Smooth muscle cell of bladder (primary cell): ENCODE results near the gene CNPY4. TPM values are rescaled to one million over a fixed set of nuclear protein-coding genes. Genes with fewer than 3 reads are reported as not detected.

Source experiments
- total RNA-seq: library from RNA; depleted of rRNA; stranded (reverse); fragments of >200 nt; gene quantifications from 2 replicates; pipeline ENCODE4 v1.2.3, GENCODE V29; 2014

Gene CNPY4
- total RNA-seq, result 35.8 and 61.8 TPM in 2 replicates

DNA sequence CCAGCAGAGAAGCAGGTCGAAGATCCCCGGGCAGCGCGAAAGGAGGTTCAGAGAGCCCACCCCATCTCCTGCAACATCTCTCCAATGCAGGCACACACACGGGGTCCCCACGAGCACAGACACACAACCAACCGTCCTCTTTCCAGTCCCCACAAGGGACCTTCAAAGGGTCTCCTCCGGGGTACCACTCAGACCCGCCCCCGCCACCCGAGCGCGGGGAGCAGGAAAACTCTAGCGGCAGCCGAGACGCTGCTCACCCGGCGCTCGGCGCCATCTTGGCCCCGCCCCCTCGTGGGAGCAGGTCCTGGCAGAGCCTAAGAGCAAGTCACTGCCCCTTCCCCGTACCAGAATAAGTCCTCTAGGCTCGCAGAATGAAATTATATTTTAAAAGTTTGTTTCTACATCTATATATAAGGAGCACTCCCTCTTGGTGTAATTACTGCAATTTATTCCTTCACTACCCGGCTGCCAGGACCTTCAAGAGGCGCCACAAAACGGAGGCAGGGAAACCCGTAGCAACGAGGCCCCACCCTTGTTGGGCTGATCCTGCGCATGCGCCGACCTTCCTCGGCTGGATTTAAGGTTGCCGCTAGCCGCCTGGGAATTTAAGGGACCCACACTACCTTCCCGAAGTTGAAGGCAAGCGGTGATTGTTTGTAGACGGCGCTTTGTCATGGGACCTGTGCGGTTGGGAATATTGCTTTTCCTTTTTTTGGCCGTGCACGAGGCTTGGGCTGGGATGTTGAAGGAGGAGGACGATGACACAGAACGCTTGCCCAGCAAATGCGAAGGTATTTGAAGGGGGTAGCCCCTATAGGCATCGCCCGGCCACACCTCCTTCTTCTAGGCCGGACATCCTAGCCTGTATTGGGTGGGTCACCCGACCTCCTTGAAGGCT lies at the start of gene CNPY4, which contains the start of gene TAF6:
Gene CNPY4 (plus strand): TSS at position 563 of the 898 bp plus-strand sequence. CDS start 111 bp downstream, at position 674.
Gene TAF6 (minus strand): TSS at position 287 of the 898 bp plus-strand sequence. CDS start 5,149 bp downstream, outside the sequence.

GRCh38 chr7:100081535-100082102 lies 37.8 kb upstream of the CNPY4 start, which contains the start of gene ZNF3:
Gene ZNF3, minus strand, starts transcription at chr7:100081723. Its CDS starts 4,366 bp downstream, at chr7:100077357.

DNA sequence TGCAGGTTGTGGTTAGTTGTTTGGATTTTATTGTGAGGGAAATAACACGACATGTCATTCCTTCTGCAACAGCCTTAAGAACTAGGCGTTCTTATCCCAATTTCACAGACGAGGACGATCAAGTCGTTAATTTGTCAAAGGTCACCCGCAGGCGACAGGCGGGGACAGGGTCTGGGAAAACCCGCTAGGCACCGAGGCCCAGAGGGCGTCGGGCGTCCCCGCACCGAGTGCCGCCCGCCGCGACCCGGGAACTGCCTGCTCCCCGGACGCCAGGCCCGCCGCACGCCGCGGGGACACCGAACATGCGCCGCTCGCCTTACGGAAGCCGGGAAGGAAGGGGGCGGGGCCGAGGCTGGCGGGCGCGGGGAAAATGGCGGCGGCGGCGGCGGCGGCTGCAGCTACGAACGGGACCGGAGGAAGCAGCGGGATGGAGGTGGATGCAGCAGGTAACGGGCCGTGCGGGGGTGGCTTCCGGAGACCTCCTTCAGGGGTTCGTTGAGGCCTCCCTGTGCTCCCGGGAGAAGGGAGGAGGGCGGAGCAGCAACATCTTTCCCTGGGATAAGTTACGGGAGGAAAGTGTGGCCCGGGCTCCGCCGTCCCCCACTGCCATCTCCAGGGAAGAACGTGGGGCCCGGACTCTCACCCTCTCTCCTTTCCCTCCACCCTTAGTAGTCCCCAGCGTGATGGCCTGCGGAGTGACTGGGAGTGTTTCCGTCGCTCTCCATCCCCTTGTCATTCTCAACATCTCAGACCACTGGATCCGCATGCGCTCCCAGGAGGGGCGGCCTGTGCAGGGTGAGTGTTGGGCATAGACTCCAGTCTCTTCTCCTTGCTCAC lies 30.6 kb upstream of the CNPY4 start, which contains the start of gene COPS6:
Gene COPS6 (plus strand): TSS at position 349 of the 837 bp plus-strand sequence. CDS start 22 bp downstream, at position 371.

GRCh38 chr7:100101016-100101862 lies 18.2 kb upstream of the CNPY4 start, which contains the start of the genes AP4M1 and MCM7:
Gene AP4M1, plus strand, starts transcription at chr7:100101643. Its CDS starts 72 bp downstream, at chr7:100101715.
Gene MCM7, minus strand, starts transcription at chr7:100101397. Its CDS starts 103 bp downstream, at chr7:100101294.

GRCh38 chr7:100126931-100127865 lies 7.8 kb downstream of the CNPY4 start, which contains the start of gene MBLAC1:
Gene MBLAC1, plus strand, starts transcription at chr7:100126967. Its CDS starts 429 bp downstream, at chr7:100127396.

DNA sequence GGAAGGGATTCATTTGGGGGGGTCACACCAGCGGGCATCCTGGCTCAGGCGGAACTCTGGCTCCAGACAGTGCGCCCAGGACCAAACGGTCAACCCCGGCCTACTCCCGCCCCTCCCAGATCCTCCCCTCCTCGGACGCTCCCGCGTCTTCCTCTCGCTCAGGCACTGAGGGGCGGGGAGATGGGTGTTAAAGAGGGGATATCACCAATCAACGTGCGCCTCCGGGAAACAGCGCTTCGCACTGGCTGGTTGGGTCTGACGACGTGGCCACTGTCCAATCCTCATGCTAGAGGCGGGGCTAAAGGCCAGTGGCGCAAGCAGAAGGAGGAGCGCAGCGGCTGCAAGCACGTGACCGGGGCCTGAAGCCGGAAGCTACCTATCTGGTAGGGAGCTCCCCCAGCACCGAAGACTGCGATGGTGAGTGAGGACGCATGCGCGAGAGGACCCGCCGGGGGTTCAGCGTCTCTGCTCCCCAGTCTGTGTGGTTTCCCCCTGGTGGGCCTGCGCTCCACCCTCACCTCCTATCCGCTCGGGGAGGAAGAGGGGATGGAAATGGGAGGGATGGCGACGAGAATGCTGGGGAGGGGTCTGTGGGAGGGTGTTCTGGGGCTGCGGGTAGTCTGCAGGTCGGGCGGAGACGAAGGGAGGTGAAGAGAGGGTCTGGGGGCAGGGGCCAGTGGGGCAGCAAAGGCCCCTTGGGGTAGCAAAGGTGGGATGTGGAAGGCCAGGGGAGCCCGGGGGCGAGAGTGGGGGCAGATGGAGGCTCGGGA lies 29.3 kb downstream of the CNPY4 start, which contains the start of gene LAMTOR4:
Gene LAMTOR4 (plus strand): TSS at position 360 of the 770 bp plus-strand sequence. CDS start 55 bp downstream, at position 415.

GRCh38 chr7:100158229-100159098 lies 39.0 kb downstream of the CNPY4 start, which contains the start of gene TRAPPC14:
Gene TRAPPC14, minus strand, starts transcription at chr7:100158723. Its CDS starts 224 bp downstream, at chr7:100158499.

Other genes starting within 250 kb of the CNPY4 start
- gene OR2AE1, start 242.6 kb upstream of the CNPY4 start, total RNA-seq, result 0.18 and 0.43 TPM in 2 replicates
- gene TRIM4, start 200.1 kb upstream of the CNPY4 start, total RNA-seq, result 24.5 and 34.3 TPM in 2 replicates
- under 0.01 and 0.09 TPM in 2 replicates for gene GJC3, start 190.0 kb upstream of the CNPY4 start, total RNA-seq
- 0.09 TPM in 1 of 2 replicates, not detected in the other for gene AZGP1, start 143.6 kb upstream of the CNPY4 start, total RNA-seq
- 32.1 and 42.8 TPM in 2 replicates for gene ZKSCAN1, start 104.0 kb upstream of the CNPY4 start, total RNA-seq
- gene ZSCAN21, start 69.9 kb upstream of the CNPY4 start, total RNA-seq, result 6.5 and 12.2 TPM in 2 replicates
- 24.7 and 28.8 TPM in 2 replicates for gene ZNF3, start 37.9 kb upstream of the CNPY4 start, total RNA-seq
- 133 and 170 TPM in 2 replicates for gene COPS6, start 30.7 kb upstream of the CNPY4 start, total RNA-seq
- 18.2 and 18.8 TPM in 2 replicates for gene MCM7, start 18.2 kb upstream of the CNPY4 start, total RNA-seq
- 22.0 and 29.0 TPM in 2 replicates for gene AP4M1, start 18.0 kb upstream of the CNPY4 start, total RNA-seq
- 21.8 and 27.4 TPM in 2 replicates for gene TAF6, start 276 bp upstream of the CNPY4 start, total RNA-seq
- gene MBLAC1, start 7.3 kb downstream of the CNPY4 start, total RNA-seq, result 2.4 and 2.5 TPM in 2 replicates
- gene LAMTOR4, start 29.3 kb downstream of the CNPY4 start, total RNA-seq, result 90.4 and 133 TPM in 2 replicates
- 5.8 and 10.4 TPM in 2 replicates for gene TRAPPC14, start 39.1 kb downstream of the CNPY4 start, total RNA-seq
- 1.8 and 2.4 TPM in 2 replicates for gene GAL3ST4, start 49.0 kb downstream of the CNPY4 start, total RNA-seq
- 0.85 and 1.1 TPM in 2 replicates for gene GPC2, start 57.7 kb downstream of the CNPY4 start, total RNA-seq
- gene STAG3, start 58.3 kb downstream of the CNPY4 start, total RNA-seq, result 0.28 TPM in 2 replicates
- not detected in 2 replicates for gene PVRIG, start 100.3 kb downstream of the CNPY4 start, total RNA-seq
- gene SPDYE3, start 188.1 kb downstream of the CNPY4 start, total RNA-seq, result not detected in 2 replicates
- 3.7 and 6.6 TPM in 2 replicates for gene PILRB, start 238.5 kb downstream of the CNPY4 start, total RNA-seq